ENCODE measurements around the gene TERT.

GRCh38 chr5:1220351-1220750, 74.5 kb downstream of the TERT start:
- no peak for TF ChIP-seq CTCF (IDR thresholded peaks at IDR 0.05; ENCODE audit: borderline replicate concordance, extremely low read depth, low read length, poor library complexity, severe bottlenecking)
- no peak for TF ChIP-seq EZH2 (IDR thresholded peaks at IDR 0.05; ENCODE audit: borderline replicate concordance, low read depth, low read length, severe bottlenecking)
